NCI-H1930 (cell line): ENCODE data around the gene ECT2L.

Experiments used
- DNase-seq, 2 experiments: peaks; one replicate each; lab custom pipeline; 2025; lab: John Stamatoyannopoulos, UW

ECT2L gene

DNA sequence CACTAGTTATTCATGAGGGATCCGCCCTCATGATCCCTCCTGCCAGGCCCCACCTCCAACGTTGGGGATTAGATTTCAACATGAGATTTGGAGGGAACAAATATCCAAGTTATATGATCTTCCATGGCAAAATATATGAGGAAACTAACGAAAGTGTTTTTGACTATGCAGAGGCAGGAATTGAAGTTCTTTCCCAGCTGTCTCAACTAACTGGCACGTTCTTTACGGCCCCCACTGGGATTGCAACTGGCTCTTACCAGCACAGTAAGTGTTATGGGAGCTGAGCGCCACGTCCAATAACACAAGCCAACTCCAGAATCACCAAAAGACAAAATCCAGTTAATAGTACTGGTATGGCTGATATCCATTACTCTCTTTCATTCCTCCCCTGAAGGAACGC, 66.6 kb downstream of the ECT2L start:
- no peak for DNase-seq

DNA sequence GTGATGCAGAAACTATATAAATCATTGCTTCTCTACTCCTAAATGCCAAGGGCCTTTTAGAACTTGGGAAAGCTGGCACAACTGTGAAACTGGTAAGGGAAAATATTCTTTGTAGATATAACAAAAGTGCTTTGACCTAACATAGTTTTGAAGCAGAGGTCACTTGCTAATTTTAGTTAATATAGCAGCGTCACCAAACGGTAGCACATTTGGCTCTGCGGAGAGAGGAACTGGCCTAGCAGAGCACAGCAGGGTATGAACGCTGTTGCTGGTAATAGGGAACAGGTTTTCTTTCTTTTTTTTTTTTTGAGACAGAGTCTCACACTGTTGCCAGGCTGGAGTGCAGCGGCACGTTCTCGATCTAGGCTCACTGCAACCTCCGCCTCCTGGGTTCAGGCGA, 67.4 kb downstream of the ECT2L start:
- no peak for DNase-seq

DNA sequence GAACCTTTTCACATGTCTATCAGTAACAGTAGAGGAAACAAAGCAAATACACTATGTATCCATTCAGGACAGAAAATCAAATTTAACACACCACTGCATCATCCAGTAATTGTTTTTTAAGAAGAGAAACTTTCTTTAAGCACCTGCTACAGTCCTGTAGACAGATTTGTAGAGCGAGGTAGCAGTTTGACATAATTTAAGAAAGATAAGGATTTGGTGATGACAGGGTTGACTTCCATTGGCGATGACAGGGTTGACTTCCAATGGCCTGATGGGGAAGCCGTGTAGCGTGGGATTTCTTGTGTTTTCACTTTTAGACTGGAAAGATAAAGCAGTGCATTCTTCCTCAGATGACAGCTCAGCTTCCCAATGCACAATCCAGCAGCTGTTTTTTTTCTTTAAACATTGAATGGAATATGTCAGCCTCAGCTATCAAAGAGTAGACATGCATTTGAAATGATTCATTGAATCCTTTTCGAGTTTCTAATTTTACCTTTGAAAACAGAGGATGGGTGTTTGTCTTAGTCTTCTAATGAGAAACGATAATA, 68.5 kb downstream of the ECT2L start:
- DNase-seq = no peak

DNA sequence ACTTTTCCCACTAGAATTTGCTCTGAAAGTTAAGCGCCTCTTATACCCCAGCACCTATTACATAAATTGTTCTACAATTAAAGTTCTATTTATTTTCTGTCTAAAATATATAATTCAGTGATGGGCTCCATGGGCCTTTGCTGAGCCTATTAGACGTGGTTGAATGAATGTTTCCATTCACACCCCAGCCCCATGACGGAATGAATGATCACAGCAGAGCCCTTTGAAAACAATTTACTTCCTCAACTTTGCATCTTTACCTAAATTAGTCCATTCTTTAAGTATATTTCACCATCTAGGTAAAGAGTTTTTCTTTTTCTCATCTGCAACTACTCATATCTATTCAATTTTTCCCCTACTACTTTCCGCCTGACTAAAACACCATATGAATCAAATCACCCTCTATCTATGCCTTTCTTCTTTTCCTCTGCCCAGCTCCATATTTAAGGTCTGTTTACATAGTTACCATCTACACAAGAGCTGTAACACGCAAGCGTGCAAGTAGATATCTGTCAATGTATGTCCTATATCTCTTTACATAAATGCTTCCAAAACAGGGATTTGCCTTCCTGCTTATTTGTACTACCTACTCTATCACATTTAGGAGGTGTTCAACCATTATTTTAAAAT, 69.7 kb downstream of the ECT2L start:
- no peak for DNase-seq

DNA sequence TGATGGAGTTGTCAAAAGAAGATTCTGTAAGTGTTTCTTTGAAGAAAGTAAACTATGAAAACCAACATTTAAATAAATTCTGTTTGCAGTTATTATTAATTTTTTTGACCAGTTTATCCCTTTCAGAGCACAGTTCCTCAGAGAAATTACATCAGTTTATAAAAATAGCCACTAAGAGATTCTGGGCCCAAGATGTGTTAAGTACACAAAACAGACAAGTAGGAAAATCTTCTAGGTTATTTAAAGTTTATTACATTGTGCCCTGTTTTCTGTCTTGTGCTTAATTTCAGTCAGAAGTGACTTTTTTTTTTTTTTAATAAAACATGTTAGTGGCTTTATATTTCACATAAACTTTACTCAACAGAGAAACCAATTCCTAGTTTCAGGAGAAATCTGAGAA, 72.3 kb downstream of the ECT2L start:
- no peak for DNase-seq

DNA sequence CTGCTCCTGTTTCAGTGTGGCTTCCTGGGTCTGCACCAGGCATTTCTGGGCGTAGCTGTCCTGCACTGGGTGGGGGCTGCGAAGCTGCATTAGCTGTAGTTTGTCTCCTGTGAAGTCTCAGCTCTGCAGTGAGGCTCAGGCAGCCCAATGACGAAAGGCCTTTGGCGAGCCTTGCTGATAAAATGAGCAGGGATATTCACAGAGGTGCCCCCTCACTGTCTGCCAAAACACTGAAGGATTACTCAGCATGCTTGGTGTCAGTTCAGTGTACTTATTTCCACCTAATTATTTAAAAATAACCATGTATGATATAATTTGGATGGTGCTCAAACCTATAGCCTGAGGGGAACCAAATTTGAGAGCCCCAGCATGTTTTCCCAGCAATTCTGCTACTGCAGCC, 73.5 kb downstream of the ECT2L start:
- no peak for DNase-seq

DNA sequence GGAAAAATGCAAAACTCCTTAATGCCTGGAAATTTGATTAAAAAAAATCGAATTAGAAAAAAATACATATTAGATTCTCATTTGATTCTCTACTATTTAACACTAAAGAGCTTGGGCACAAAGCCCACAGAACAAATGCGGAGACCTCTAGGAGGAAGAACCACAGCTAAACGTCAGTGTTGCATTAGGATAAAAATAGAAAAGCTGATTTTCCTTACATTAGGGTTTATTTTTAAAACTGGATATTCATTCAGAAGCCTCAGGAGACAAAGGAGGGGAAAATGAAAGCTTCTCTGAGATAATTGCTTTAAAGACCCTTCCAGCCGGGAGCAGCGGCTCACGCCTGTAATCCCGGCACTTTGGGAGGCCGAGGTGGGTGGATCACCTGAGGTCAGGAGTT, 77.3 kb downstream of the ECT2L start:
- no peak for DNase-seq

DNA sequence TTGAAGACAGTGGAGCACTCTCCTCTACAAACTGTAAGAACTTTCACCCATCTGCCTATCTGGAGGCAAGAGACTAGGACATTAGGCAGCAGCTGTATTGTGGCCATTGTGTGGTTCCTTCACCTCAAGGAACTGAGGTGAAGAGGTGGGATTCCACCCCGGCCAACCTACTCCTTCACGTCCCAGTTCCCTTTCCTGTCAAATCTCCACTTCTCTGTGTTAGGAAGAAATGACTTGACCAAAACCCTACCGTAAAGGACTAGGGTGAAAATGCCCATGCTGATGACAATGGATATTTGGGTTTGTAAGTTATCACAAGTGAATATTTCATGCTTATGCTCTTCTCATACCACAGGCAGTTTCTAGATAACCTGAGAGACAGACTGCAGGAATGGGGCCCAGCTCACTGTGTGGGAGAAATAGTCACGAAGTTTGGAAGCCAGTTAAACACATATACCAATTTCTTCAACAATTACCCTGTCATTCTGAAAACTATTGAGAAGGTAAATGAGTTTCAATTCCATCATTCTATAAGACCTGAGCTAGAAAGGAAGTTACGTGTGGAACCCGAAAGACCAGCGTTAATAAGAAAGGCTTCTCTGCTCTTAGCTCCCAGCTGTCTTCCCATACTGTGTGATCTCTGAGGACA, 86.6 kb downstream of the ECT2L start:
- no peak for DNase-seq

DNA sequence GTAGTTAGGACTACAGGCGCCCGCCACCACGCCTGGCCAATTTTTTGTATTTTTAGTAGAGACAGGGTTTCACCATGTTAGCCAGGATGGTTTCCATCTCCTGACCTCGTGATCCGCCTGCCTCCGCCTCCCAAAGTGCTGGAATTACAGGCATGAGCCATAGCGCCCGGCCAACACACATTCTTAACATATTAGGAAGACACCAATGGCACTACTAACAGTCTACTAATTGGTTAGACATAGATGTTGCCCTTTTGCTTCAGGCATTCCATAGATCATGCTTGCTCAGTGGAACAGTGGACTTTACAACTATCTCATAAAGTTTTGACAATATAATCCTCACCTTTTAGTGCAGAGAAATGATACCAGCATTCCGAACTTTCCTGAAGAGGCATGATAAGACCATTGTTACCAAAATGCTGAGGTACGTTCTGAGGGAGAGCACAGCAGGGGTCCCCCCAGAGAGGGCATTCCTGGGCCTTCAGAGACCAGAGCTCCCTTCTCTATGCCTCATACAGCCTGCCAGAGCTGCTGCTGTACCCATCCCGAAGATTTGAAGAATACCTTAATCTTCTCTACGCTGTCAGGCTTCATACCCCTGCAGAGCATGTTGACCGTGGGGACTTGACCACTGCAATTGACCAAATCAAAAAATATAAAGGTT, 89.4 kb downstream of the ECT2L start:
- no peak for DNase-seq

DNA sequence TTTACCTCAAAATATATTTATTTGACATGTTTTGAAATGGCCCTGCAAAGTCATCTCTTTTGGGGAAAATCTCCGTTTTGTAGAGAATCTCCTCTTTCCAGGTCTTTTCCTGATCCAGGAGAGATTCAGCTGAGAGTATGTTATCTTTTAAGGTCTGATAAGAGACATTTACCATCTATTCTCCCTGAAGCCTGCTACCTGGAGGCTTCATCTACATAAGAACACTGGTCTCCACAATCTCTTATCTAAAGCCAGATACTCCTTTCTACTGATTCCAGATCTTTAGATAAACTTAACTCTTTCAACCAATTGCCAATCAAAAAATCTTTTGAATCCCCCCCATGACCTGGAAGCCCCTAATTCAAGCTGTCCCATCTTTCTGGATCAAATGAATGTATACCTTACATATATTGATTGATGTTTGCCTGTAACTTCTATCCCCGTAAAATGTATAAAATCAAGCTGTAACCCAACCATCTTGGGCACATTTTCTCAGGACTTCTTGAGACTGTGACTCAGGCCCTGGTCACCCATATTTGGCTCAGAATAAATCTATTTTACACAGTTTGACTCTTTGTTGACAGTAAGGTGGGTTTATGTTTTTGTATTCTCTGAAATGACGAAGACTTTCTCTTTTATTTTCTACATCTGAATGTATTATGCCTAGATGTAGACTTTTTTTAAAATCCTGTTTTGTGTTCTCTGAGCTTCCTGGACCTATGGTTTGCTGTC, 95.5 kb downstream of the ECT2L start:
- DNase-seq = no peak

DNA sequence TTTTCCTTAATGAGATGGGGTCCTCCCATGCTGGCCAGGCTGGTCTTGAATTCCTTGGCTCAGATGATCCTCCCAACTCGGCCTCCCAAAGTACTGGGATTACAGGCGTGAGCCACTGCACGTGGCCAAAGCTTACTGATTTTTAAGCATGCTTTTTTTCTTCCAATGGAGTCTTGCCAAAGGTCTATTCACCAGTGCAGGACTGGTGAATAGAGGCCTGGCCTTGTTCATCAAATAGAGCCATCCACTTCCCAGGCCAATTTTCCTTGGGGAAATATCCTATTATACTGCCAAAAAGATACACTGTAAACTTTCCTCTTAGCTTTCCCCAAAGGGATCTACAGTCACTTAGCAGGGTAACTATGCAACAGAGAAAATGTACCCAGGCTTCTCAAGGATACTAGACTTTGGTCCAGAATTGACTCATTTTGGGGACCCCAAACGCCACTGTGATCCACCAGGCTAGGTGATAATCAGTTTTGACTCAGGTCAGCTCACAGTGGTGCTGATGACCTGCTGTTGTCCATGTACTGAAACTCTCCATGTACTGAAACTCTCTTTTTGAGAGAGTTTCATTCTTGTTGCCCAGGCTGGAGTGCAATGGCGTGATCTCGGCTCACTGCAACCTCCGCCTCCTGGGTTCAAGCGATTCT, 100.3 kb downstream of the ECT2L start:
- DNase-seq = no peak

DNA sequence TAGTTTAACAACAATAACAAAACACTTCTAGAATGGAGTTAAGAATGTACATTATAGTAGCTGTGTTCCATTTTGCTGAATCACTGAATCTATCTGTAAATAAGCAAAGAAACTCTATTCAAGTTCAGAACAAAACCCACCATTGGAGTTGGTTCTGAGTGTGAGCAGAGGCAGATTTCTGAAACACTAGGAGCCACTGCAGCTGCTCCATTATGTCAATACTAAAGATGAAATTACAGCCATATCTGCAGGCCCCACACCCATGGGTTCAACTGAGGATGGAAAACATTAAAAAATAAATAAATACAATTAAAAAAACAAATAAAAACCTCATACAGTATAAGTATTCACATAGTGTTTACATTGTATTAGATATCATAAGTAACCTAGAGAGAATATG, 101.1 kb downstream of the ECT2L start:
- DNase-seq = no peak

DNA sequence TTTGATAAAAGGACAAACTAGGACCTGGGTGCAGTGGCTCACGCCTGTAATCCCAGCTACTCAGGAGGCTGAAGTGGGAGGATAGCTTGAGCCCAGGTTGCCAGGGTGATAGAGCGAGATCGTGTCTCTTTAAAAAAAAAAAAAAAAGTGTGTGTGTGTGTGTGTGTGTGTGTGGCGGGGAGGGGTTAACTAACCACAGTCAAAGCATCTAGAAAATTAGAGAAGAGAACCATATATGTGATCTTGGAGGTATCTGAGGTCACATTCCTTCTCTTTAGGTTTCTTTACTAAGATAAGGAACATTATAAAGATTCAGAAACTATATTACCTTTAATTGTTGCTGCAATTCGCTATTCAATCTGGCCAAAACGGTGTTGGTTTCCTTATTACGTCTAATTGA, 111.3 kb downstream of the ECT2L start:
- no peak for DNase-seq

DNA sequence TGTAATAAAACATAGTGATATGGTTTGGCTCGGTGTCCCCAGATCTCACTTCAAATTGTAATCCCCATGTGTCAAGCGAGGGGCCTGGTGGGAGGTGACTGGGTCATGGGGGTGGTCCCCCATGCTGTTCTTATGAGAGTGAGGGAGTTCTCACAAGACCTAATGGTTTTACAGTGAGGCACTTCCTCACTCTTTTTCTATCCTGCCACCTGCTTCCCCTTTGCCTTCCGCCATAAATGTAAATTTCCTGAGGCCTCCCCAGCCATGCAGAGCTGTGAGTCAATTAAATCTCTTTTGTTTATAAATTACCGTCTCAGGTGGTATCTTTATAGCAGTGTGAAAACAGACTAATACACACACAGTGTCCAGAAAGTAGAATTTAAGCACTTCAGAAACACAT, 113.6 kb downstream of the ECT2L start:
- DNase-seq = no peak

DNA sequence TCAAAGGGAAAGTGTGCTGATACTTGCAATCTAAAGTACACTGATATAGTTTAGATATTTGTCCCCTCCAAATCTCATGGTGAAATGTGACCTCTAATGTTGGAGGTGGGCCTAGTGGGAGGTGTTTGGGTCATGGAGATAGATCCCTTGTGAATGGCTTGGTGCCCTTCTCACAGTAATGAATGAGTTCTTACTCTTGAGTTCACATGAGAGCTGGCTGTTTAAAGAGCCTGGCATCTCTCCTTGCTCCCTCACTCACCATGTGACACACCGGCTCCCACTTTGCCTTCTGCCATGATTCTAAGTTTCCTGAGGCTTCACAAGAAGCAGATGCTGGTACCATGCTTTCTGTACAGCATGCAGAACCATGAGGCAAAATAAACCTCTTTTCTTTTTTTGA, 114.1 kb downstream of the ECT2L start:
- DNase-seq = no peak

DNA sequence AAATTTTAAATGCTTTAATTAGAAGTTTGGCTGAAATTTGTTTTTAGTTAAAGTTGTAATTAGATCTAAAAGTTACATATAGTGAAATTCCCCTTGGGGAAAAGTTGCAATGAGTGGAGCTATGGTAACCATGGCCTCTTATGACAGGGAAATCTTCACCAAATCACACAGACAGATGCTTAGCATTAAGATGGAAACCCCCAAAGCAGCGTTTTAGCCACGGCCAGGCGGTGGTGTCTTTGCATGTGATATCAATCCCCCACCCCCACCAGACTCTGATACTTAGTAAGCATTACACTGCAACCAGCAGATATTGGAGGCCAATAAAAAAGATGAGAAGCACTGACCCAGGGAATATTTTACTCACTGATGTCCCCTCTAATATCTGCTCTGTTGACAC, 116.4 kb downstream of the ECT2L start:
- no peak for DNase-seq

DNA sequence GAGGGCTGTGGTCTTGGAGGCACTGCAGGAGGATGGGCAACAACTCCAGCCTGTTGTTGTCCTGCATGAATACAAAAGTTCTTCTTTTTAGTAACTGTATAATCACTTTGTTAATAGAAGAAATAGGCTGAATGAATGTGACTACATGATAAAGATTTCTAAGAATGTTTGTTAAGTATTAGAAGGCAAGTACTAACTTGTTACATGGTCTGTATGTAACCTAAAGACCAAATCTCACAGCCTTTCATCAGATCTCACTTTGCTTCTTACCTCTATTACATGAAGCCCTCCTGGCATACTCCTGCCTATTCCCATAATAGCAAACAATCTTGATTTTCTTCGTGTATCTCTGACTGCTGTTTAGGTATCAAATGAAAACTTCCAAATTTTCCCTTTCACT, 118.8 kb downstream of the ECT2L start:
- DNase-seq = no peak

DNA sequence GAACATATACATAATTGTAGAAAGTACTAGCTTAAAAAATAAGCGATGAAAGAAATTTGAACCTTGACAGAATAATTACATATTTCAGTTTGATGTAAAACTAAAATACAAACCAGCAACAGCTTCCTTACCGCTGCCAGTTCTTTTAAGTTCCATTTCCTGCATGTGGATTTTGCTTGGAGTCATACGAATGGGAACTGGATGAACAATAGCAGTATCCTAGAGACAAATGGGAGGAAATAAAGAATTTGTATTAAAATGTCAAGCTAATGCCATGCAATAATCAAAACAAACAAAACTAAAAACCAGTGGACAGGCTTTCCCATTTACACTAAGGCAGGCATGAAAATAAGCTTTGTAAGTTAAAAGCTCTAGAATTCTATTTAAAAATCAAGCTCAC, 125.0 kb downstream of the ECT2L start:
- DNase-seq = no peak

DNA sequence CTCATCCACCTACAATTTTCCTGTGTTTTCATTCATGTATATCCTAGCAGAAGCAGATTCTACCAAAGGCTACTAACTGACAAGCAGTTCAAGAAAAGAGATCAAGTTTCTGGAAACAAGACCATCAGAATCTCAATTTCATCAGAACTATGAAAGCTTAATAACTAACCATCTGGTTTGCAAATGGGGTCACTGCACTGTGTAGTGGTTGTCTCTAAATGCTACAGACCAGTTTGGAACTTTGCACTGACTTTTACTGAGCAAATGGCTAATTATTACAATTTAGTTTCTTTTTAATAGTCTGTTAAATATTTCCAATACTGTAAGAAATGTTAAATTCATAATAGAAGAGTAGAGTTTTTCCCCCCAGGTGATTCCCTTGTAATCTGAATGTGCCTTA, 127.7 kb downstream of the ECT2L start:
- no peak for DNase-seq

DNA sequence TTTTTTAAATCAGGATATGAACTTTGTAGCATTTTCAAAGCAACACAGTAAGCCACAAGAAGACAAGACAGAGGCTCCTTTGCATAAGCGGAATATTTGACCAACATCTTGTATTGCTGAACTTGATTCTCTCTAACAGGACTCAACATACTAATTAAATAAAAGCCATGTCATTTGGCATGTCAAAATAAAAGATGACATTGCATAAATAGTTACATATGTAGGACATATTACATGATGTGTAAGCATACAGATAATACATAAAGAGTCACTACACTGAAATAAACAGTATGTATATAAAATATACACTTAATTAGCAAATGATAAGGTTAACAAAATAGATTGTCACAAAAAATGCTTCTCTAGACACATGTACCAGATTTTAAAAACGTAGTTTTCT, 129.9 kb downstream of the ECT2L start:
- DNase-seq = no peak

DNA sequence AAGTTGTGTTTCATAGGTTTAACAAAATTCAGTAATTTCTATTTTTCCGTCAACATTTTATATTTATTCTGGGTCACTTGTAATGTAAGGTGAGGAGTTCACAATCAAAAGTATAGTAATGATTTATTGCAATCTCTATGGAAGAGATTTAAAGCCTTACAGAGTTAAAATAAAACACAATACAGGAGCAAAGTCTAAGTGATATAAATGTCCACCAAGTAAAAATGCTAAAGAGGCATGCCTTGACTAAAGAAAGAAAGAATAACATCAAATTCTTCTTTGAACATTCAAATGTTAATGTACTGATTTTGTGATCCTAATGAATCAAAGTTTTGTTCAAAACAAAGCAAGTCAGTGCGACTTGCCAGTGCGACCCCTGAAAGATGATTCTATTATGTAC, 130.7 kb downstream of the ECT2L start:
- DNase-seq = no peak

DNA sequence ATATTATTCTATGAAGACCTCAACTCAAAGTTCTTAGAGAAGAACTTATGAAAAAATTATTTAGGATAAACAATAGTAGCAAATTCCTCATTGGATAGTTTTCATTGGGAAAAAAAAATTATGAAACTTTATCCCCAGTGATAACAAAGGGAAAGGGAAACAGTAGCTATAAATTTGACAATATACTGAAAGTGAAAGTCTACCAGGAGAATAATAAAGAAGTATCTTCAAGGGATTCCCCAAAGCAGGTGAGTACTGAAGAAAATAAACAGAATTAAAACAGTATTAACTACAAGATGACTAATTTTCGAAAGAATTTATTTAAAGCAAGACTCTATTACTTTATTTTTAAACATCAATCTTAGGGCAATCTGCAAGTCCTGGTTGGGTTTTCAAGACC, 135.8 kb downstream of the ECT2L start:
- no peak for DNase-seq
